ENCODE results near the gene SURF4.

The SURF4 gene

GRCh38 chr9:133386338-133386737 is 10.5 kb upstream of the SURF4 start:
- Histone ChIP-seq H3K9ac (ENCODE audit: low read length) (no peak overlapping the region), H3K27me3 (replicated peaks; ENCODE audit: insufficient read depth, low read length) (peaks cover 65% of the 10 kb centered on the region), H3K4me3 (ENCODE audit: low read length) (no peak overlapping the region), H3K4me1 (ENCODE audit: low read length) (no peaks in the 10 kb centered on the region), H3K27ac (ENCODE audit: low read length) (no peak overlapping the region), H3F3A (ENCODE audit: insufficient read depth, low read length) (no peaks in the 10 kb centered on the region), H3K36me3 (replicated peaks; ENCODE audit: insufficient read depth, low read length) (no peaks in the 10 kb centered on the region), H3K79me2 (ENCODE audit: low read length) (no peaks in the 10 kb centered on the region), H2AFZ (ENCODE audit: low read length) (no peak overlapping the region), H4K20me1 (ENCODE audit: insufficient read depth, low read length) (no peaks in the 10 kb centered on the region), H3K9me3 (replicated peaks; ENCODE audit: insufficient read depth, low read length) (no peaks in the 10 kb centered on the region), H3K9me2 (replicated peaks; ENCODE audit: insufficient read depth, low read length) (no peaks in the 10 kb centered on the region), H3K4me2 (ENCODE audit: low read depth, low read length) (no peak overlapping the region)
- no peak for DNase-seq
- TF ChIP-seq CTCF (IDR thresholded peaks at IDR 0.05; ENCODE audit: low read length) (no peak), EZH2 (optimal IDR thresholded peaks at IDR 0.05; ENCODE audit: low read depth, low read length) (no peak), EZH2phosphoT487 (IDR thresholded peaks at IDR 0.05; ENCODE audit: low read length) (no peak)

DNA sequence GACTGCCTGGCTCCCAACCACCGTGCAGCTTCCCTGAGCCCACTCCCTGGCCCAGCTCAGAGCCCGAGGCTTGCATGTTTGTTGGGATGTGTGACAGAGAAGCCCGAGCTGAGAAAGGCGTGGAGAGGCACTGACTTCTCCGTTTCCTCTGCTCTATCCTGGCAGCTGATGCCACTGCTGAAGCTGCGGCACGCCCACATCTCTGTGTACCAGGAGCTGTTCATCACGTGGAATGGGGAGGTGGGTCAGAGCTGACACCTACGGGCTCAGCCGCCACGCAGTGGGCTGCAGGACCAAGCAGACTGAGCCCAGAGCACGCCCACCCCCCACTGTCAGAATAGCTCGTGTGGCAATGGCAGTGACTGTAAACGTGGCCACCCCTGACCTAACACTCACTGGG is 9.6 kb upstream of the SURF4 start:
- no peak overlapping the region for H3K27ac ChIP-seq (ENCODE audit: low read length)
- no peaks in the 10 kb centered on the region for H3K4me1 ChIP-seq (ENCODE audit: low read length)
- no peaks in the 10 kb centered on the region for H4K20me1 ChIP-seq (ENCODE audit: insufficient read depth, low read length)
- H3K9me3 ChIP-seq (replicated peaks; ENCODE audit: insufficient read depth, low read length) = no peaks in the 10 kb centered on the region
- H3K36me3 ChIP-seq (replicated peaks; ENCODE audit: insufficient read depth, low read length) = no peaks in the 10 kb centered on the region
- H3K79me2 ChIP-seq (ENCODE audit: low read length) = no peaks in the 10 kb centered on the region
- no peaks in the 10 kb centered on the region for H3F3A ChIP-seq (ENCODE audit: insufficient read depth, low read length)
- peaks cover 63% of the 10 kb centered on the region for H3K27me3 ChIP-seq (replicated peaks; ENCODE audit: insufficient read depth, low read length)
- TF ChIP-seq EZH2 (optimal IDR thresholded peaks at IDR 0.05; ENCODE audit: low read depth, low read length) (no peak), EZH2phosphoT487 (IDR thresholded peaks at IDR 0.05; ENCODE audit: low read length) (no peak), CTCF (IDR thresholded peaks at IDR 0.05; ENCODE audit: low read length) (no peak)
- no peak overlapping the region for H3K4me3 ChIP-seq (ENCODE audit: low read length)
- DNase-seq = no peak
- no peak overlapping the region for H3K4me2 ChIP-seq (ENCODE audit: low read depth, low read length)
- H3K9ac ChIP-seq (ENCODE audit: low read length) = no peak overlapping the region
- no peak overlapping the region for H2AFZ ChIP-seq (ENCODE audit: low read length)
- H3K9me2 ChIP-seq (replicated peaks; ENCODE audit: insufficient read depth, low read length) = no peaks in the 10 kb centered on the region

GRCh38 chr9:133384736-133385321 is 9.0 kb upstream of the SURF4 start:
- no peaks in the 10 kb centered on the region for H3F3A ChIP-seq (ENCODE audit: insufficient read depth, low read length)
- H3K27ac ChIP-seq (ENCODE audit: low read length) = no peak overlapping the region
- no peak overlapping the region for H3K9ac ChIP-seq (ENCODE audit: low read length)
- H4K20me1 ChIP-seq (ENCODE audit: insufficient read depth, low read length) = no peaks in the 10 kb centered on the region
- no peak overlapping the region for H3K4me2 ChIP-seq (ENCODE audit: low read depth, low read length)
- H3K36me3 ChIP-seq (replicated peaks; ENCODE audit: insufficient read depth, low read length) = no peaks in the 10 kb centered on the region
- TF ChIP-seq EZH2 (optimal IDR thresholded peaks at IDR 0.05; ENCODE audit: low read depth, low read length) (no peak), CTCF (IDR thresholded peaks at IDR 0.05; ENCODE audit: low read length) (no peak), EZH2phosphoT487 (IDR thresholded peaks at IDR 0.05; ENCODE audit: low read length) (no peak)
- H3K9me3 ChIP-seq (replicated peaks; ENCODE audit: insufficient read depth, low read length) = no peaks in the 10 kb centered on the region
- DNase-seq = no peak
- H3K4me3 ChIP-seq (ENCODE audit: low read length) = no peak overlapping the region
- H3K27me3 ChIP-seq (replicated peaks; ENCODE audit: insufficient read depth, low read length) = peaks cover 56% of the 10 kb centered on the region
- no peaks in the 10 kb centered on the region for H3K4me1 ChIP-seq (ENCODE audit: low read length)
- H3K79me2 ChIP-seq (ENCODE audit: low read length) = no peaks in the 10 kb centered on the region
- no peaks in the 10 kb centered on the region for H3K9me2 ChIP-seq (replicated peaks; ENCODE audit: insufficient read depth, low read length)
- no peak overlapping the region for H2AFZ ChIP-seq (ENCODE audit: low read length)

Measured in MM.1S (cell line).